SK-N-SH treated with all-trans-retinoic acid at 6 μM for 48 hours (cell line): ENCODE data around the gene ZDHHC8.

Experiments
- OSR1 ChIP-seq: fragments of 250-450 bp; sonication (Bioruptor Pico); IDR thresholded peaks from 2 replicates; pipeline ENCODE4 v1.8.0; 2022; ENCODE audit warnings: moderate library complexity, mild to moderate bottlenecking, inconsistent platforms
- SNAI2 ChIP-seq: fragments of 250-450 bp; sonication (Bioruptor Pico); IDR thresholded peaks from 2 replicates; pipeline ENCODE4 v1.5.0; 2020; ENCODE audit warnings: mild to moderate bottlenecking, moderate library complexity
- TOX ChIP-seq: fragments of 250-450 bp; sonication (Bioruptor Pico); IDR thresholded peaks from 2 replicates; pipeline ENCODE4 v1.8.0; 2021; ENCODE audit warnings: mild to moderate bottlenecking, moderate library complexity, borderline replicate concordance
- ZC3H10 ChIP-seq: fragments of 250-450 bp; sonication (Bioruptor Pico); IDR thresholded peaks from 2 replicates; pipeline ENCODE4 v1.5.1; 2021; ENCODE audit warnings: mild to moderate bottlenecking, moderate library complexity
- ZFP3 ChIP-seq: fragments of 250-450 bp; sonication (Bioruptor Pico); IDR thresholded peaks from 2 replicates; pipeline ENCODE4 v1.5.0; 2020; ENCODE audit warnings: mild to moderate bottlenecking, moderate library complexity
- ZFP30 ChIP-seq: fragments of 450-650 bp; formaldehyde crosslinking; IDR thresholded peaks from 2 replicates; pipeline ENCODE4 v1.5.0; 2022; ENCODE audit warnings: mild to moderate bottlenecking, moderate library complexity
- ZNF8 ChIP-seq: fragments of 450-650 bp; formaldehyde crosslinking; IDR thresholded peaks from 2 replicates; pipeline ENCODE4 v1.5.0; 2020; ENCODE audit warnings: mild to moderate bottlenecking, moderate library complexity
- TF ChIP-seq, protein P1 (sequence below): fragments of 250-450 bp; sonication (Bioruptor Pico); IDR thresholded peaks from 2 replicates; pipeline ENCODE4 v1.8.0; 2020; ENCODE audit warnings: mild to moderate bottlenecking, moderate library complexity, borderline replicate concordance

DNA sequence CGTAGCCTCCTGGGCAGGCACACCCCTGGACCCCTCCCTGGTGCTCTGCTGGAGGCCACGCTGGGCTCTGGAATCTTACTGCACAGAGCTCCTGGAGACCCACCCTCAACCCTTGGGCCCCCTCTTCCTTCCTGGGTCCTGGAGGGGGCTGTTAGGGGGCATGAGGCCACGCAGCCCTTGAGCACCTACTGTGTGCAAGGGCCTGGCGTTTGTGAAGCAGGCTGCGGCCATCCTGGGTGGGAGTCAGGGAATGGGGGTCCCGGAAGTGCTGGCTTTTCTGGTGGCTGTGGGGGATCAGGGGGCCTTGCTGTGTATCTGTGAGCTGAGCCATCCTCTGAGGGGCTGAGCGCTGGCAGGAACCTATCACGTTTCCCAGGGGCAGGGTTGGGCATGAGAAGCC lies 60.2 kb downstream of the ZDHHC8 start:
- TF ChIP-seq ZNF8 (CRISPR knock-in tag) (no peak), ZFP3 (no peak), ZFP30 (no peak), ZC3H10 (CRISPR knock-in tag) (no peak), SNAI2 (no peak), OSR1 (no peak), TOX (CRISPR knock-in tag) (no peak)
- TF ChIP-seq, protein P1, sequence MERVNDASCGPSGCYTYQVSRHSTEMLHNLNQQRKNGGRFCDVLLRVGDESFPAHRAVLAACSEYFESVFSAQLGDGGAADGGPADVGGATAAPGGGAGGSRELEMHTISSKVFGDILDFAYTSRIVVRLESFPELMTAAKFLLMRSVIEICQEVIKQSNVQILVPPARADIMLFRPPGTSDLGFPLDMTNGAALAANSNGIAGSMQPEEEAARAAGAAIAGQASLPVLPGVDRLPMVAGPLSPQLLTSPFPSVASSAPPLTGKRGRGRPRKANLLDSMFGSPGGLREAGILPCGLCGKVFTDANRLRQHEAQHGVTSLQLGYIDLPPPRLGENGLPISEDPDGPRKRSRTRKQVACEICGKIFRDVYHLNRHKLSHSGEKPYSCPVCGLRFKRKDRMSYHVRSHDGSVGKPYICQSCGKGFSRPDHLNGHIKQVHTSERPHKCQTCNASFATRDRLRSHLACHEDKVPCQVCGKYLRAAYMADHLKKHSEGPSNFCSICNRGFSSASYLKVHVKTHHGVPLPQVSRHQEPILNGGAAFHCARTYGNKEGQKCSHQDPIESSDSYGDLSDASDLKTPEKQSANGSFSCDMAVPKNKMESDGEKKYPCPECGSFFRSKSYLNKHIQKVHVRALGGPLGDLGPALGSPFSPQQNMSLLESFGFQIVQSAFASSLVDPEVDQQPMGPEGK (CRISPR knock-in tag): no peak
